ENCODE measurements around the gene SRM.
"Not testable (repeated sequence)": the region's sequence is repeated elsewhere in the genome, so short reads cannot be mapped to it uniquely, and the experiment has no call there.

SRM gene

GRCh38 chr1:11059968-11060830 is at the start of gene SRM:
SRM (minus strand) TSS chr1:11060018; CDS start chr1:11059943, 75 bp downstream.
- DNase-seq = peak in 55 of 56 donors; percentile 40 to 94 (median 83)

- DNase-seq = peak in 16 of 56 donors; percentile 2 to 32 (median 8)
Measured at GRCh38 chr1:11109047-11109760, 49.4 kb upstream of the SRM start.

GRCh38 chr1:11107599-11107998 is 47.8 kb upstream of the SRM start:
- no peak for DNase-seq

- DNase-seq = no peak
Measured at GRCh38 chr1:11105586-11105985, 45.8 kb upstream of the SRM start.

- no peak for DNase-seq
Measured at GRCh38 chr1:11101347-11101746, 41.5 kb upstream of the SRM start.

- DNase-seq = not testable (repeated sequence)
Measured at GRCh38 chr1:11100806-11101205, 41.0 kb upstream of the SRM start.

- DNase-seq = peak in 3 of 56 donors; percentile 2 to 44 (median 28)
Measured at GRCh38 chr1:11100149-11100493, 40.3 kb upstream of the SRM start.

- DNase-seq = peak in 55 of 56 donors; percentile 29 to 95 (median 84)
Measured at GRCh38 chr1:11099310-11100148, 39.7 kb upstream of the SRM start, which contains the start of gene EXOSC10. EXOSC10 (minus strand) TSS chr1:11099869; CDS start chr1:11099831, 38 bp downstream.

- no peak for DNase-seq
Measured at GRCh38 chr1:11098931-11099309, 39.1 kb upstream of the SRM start.

- not testable (repeated sequence) for DNase-seq
Measured at GRCh38 chr1:11083784-11084183, 24.0 kb upstream of the SRM start.

- no peak for DNase-seq
Measured at GRCh38 chr1:11080931-11081330, 21.1 kb upstream of the SRM start.

- DNase-seq = no peak
Measured at GRCh38 chr1:11078631-11079030, 18.8 kb upstream of the SRM start.

GRCh38 chr1:11073398-11073797 is 13.6 kb upstream of the SRM start:
- not testable (repeated sequence) for DNase-seq

- peak in 1 of 56 donors; percentile 41 for DNase-seq
Measured at GRCh38 chr1:11072216-11072917, 12.5 kb upstream of the SRM start.

GRCh38 chr1:11071463-11072215 is 11.8 kb upstream of the SRM start:
- no peak for DNase-seq

GRCh38 chr1:11070876-11071275 is 11.1 kb upstream of the SRM start:
- DNase-seq = no peak

- DNase-seq = no peak
Measured at GRCh38 chr1:11068600-11069473, 9.0 kb upstream of the SRM start.

GRCh38 chr1:11067716-11068599 is 8.1 kb upstream of the SRM start:
- peak in 11 of 56 donors; percentile 9 to 59 (median 41) for DNase-seq

Measured in nucleus accumbens (tissue), 56 donors.